HG02588 (cell line): ENCODE results near the gene GARIN1A.
"Not testable (repeated sequence)": the region's sequence is repeated elsewhere in the genome, so short reads cannot be mapped to it uniquely, and the experiment has no call there.

Source experiments
- ATAC-seq: cut with Tn5 transposase; IDR thresholded peaks from one replicate; pipeline ENCODE4 v1.9.1; 2021; ENCODE audit warnings: mild to moderate bottlenecking, moderate library complexity; ENCODE audit not compliant: unreplicated experiment

The GARIN1A gene

GRCh38 chr7:128681794-128682537, 9.9 kb downstream of the GARIN1A start:
- no peak for ATAC-seq

DNA sequence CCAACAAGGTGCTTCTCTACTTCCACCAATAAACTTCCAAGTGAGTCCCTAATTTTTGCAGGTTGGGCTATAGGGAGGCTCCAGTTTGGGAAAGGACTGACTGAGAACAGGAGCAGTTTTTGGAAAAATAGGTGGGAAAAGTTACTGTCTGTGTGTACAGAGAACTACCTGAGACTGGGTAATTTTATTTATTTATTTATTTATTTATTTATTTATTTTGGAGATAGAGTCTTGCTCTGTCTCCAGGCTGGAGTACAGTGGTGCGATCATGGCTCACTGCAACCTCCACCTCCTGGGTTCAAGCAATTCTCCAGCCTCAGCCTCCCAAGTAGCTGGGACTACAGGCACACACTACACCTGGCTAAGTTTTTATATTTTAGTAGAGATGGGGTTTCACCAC, 11.2 kb downstream of the GARIN1A start:
- not testable (repeated sequence) for ATAC-seq

GRCh38 chr7:128683738-128684137, 11.6 kb downstream of the GARIN1A start:
- ATAC-seq, result not testable (repeated sequence)

DNA sequence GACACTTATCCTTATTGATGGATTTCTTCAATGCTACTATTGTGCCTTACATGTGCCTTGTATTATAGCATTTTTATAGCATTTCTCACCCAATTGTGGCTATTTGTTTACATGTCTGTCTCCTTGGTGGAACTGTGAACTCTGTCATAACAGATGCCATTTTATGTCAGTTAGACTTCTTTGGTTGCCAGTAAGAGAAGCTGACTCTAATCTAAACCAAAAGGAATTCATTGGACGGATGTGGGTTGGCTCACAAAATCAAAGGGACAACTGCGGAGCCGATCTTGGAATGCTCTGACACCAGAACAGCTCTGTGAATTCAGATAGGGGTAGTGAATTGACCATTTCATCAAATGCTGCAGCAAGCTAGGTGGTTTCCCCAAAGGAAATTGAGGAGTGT, 15.0 kb downstream of the GARIN1A start:
- no peak for ATAC-seq

DNA sequence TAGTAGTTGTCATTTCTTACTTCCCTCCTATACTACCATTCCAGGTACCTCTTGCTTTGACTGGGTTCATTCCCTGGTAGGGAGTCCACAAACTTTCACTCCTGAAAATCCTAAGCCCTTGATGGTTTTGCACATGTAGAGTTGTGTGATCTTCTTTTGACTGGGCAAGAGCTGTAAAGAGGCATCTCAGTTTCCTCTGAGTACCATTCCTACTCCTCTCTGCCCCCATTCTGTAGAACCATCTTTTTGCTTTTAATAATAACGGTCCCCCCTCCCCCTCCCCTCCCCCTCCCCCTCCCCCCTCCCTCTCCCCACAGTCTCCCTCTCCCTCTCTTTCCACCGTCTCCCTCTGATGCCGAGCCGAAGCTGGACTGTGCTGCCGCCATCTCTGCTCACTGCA, 16.4 kb downstream of the GARIN1A start:
- ATAC-seq, result no peak

DNA sequence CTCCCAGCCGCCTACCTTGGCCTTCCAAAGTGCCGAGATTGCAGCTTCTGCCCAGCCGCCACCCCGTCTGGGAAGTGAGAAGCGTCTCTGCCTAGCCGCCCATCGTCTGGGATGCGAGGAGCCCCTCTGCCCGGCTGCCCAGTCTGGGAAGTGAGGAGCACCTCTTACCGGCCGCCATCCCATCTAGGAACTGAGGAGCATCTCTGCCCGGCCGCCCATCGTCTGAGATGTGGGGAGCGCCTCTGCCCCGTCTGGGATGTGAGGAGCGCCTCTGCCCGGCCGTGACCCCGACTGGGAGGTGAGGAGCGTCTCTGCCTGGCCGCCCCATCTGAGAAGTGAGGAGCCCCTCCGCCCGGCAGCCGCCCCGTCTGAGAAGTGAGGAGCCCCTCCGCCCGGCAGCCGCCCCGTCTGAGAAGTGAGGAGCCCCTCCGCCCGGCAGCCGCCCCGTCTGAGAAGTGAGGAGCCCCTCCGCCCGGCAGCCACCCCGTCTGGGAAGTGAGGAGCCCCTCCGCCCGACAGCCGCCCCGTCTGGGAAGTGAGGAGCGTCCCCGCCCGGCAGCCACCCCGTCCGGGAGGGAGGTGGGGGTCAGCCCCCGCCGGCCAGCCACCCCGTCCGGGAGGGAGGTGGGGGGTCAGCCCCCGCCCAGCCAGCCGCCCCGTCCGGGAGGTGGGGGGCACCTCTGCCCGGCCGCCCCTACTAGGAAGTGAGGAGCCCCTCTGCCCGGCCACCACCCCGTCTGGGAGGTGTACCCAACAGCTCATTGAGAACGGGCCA, 17.3 kb downstream of the GARIN1A start:
- not testable (repeated sequence) for ATAC-seq

DNA sequence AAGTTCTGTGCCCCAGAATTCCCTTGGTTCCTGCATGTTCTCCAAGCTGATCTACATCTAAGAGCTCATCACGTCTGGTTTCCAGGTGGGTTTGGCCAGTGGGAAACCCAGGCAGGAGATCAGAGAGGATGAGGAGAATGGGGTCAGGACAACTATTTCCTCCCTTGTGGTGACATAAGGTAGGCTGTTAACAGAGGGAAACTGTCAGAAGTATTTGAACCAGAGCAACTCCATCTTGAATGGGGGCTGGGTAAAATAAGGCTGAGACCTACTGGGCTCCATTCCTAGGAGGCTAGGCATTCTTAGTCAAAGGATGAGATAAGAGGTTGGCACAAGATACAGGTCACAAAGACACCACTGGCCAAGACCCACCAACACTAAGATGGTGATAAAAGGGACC, 19.1 kb downstream of the GARIN1A start:
- no peak for ATAC-seq

DNA sequence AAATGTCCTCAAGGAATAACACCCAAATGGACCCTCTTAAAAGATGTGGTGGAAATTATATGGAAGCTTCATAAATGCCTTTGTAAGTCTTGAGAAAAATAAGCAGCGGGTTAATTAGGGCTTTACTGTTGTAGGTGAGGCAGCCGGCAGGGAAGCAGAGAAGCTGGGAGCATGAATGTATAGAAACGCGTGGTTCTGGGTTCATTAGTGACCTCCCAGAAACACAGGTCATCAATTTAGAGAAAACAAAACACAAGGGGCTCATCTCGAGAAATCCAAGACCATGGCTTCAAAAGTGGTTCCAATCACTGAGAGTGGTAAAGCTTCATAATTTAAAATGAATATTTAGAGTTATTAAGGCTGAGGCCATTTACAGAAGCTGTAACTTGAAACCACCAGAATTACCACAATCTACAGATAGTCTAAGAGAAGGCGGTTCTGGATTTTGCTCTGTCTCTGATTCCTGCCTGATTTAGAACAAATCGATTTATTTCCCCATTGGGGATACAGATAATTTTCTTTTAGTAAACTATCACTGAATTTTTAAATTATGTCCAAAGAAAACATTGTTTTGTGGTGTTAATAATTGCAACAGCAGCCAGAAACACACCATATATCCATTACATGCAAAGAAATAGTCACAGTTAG, 20.7 kb downstream of the GARIN1A start:
- ATAC-seq, result no peak

GRCh38 chr7:128693373-128694015, 21.4 kb downstream of the GARIN1A start:
- no peak for ATAC-seq

DNA sequence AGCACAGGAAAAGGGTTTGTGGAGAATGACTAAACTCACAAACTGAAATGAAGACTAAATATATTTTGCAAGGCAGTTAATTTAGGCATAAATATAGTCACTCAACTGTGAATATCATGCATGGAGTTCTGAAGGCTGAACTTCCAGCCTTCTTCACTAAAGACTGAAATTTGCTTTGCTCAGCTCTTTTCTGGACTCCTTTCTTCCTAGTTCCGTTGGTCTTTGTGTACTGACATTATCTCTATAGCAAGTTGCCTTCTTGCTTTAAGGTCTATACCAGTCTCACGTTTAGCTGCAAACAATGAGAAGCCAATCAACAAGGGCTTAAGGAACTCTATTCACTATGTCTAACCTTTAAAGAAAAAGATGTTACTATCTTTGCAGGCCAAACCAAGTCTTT, 22.6 kb downstream of the GARIN1A start:
- ATAC-seq, result no peak

DNA sequence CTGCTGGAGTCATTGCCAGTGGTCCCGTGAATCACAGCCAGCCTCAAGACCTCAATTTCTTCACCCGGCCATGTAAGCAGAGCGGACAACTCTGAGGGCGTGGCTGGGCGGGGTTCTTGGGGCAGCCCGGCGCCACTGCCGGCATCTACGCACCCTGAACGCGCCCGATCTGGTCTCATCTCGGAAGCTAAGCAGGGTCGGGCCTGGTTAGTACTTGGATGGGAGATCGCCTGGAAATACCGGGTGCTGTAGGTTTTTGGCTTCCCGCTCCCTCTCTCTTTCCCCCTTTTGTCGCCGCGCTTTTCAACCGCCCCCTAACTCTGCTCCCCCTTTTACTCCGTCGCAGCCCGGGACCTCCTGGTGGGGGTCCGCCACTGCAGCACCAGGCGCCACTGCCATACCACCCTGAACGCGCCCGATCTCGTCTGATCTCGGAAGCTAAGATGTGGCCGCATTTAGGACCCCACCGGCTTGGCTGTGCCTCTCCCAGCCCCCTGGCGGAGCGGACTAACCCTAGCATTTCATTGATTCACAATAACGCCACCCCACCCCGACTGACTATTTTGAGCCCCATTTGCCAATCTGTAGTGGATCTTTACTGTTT, 25.3 kb downstream of the GARIN1A start:
- no peak for ATAC-seq

GRCh38 chr7:128699196-128699712, 27.2 kb downstream of the GARIN1A start:
- ATAC-seq, result no peak

DNA sequence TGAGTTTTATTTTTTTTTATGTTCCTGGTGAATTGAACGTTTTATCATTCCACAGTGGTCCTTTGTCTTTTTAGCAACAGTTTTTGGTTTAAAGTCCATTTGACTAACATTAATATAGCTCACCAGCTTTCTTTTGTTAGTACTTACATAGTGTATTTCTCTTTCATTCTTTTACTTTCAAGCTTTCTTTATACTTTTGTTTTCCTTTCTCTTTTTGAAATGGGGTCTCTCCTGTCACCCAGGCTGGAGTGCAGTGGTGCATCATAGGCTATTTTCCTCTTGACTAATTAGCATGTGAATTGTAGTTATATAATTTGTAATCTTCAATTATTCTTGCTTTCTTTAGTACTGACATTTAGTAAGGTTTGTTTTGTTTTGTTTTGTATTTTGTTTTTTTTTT, 27.8 kb downstream of the GARIN1A start:
- ATAC-seq, result no peak

GRCh38 chr7:128701062-128701785, 29.1 kb downstream of the GARIN1A start:
- ATAC-seq, result no peak

DNA sequence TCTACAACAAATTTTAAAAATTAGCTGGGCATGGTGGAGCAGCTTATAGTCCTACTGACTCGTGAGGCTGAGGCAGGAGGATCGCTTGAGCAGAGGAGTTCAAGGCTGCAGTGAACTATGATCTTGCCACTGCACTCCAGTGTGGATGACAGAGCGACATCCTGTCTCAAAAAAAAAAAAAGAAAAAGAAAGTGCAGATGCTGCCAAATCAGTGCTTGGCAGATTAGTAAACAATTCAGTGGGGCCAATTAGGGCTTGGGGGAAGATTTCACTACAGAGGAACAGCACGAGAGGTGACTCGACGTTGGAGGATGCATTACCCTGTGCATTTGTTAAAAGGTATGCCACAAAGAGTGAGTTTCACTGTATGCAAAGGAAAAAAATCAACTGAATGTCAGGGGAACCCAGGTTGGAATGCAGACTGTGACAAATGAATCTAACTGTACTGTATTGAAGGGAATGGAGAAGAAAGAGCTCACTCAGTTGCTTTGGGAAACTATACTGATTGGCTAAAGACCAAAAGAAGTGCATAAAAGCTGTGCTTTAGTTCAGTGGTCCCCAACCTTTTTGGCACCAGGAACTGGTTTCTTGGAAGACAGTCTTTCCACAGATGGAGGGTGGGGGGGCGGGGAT, 31.6 kb downstream of the GARIN1A start:
- no peak for ATAC-seq

DNA sequence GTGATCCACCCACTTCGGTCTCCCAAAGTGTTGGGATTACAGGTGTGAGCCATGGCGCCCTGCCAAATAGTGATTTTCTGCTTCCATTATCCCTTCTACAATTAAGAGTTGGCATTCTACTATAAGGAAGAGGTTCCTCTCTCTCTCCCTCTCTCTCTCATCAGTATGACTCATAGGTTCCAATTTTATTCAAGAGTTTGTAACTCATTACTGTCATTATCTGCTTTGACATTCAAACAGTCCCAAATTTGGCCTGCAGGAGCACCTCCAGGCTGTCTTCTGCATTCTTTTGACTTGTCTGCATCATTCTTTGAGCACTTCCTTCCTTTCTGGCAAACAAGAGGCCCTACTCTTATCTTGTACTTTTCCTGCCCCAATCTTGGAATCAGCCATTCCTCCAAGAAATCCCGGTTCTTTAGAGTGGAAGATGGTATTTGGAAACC, 33.8 kb downstream of the GARIN1A start:
- no peak for ATAC-seq

DNA sequence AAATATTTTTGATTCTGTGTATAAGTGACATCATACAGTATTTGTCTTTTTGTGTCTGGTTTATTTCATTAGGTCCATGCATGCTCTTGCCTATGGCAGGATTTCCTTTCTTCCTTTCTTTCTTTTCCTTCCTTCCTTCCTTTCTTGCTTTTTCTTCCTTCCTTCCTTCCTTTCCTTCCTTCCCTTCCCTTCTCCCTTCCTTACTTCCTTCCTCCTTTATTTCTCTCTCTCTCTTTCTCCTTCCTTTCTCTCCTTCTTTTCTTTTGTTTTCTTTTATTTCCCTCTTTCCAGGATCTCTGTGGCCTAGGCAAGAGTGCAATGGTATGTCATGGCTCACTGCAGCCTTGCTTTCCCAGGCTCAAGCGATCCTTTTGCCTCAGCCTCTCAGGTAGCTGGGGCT, 35.7 kb downstream of the GARIN1A start:
- no peak for ATAC-seq

- ATAC-seq, result no peak
Measured at GRCh38 chr7:128708235-128708634, 36.1 kb downstream of the GARIN1A start.

DNA sequence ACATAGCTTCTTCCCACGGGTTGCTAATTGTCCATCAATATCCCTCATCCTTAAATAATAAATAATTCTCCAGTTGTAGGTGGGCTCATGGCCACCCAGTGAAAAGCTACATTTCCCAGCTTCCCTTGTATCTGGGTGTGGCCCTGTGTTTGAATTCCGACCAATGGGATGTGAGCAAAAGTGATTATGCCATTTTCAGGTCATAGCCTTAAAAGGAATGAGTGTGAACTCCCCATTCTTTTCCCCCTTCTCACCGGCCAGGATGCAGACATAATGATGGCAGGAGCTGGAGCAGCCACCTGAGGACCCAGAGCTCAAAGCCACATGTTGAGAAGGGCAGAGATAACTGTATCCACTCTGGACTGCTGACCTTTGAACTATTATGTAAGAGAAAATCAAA, 36.7 kb downstream of the GARIN1A start:
- ATAC-seq, result no peak

DNA sequence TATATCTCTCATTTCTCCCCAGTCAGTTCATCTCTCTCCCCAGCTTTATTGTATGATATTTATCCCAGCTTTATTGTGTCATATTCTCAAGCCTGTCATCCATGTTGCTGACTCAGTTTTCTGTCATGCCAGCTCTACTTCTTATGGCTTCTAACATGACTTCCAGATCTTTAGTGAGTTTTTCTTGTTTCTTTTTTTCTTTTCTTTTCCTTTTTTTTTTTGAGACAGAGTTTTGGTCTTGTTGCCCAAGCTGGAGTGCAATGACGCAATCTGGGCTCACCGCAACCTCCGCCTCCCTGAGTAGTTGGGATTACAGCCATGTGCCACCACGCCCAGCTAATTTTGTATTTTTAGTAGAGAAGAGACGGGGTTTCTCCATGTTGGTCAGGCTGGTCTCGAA, 38.4 kb downstream of the GARIN1A start:
- no peak for ATAC-seq
